ENCODE measurements around the gene NOTCH1.

NOTCH1 gene

DNA sequence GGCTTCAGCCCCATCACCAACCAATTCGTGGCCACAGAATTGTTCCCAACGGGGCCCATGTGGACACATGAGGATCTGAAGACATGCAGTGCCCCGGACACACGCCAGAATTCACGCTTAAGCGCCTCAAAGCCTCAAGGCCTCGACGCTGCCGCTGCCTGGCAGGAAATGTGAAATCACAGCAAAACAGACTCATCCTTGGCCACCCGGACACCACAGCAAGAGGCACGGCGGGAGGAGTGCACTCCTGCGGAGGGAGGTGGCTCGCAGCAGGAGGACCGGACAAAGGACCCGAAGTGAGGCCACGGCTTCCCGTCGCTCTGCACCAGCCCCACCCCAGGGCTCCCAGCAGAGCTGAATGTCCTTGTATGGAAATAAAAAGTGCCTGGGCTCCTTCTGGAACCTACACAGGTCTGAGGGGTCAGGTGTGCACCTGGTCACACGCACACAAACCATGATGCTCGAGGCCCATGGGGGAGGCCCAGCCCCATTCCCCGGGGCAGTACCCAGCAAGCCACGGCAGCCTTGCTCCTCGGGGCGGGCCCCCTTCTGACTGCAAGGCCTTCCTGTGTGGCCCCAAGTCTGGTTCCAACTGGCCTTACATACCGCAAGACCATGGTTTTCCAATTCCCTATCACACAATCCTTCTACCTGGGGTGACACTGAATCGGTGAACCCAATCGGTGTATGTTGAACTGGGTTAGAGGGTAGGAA lies 73.1 kb downstream of the NOTCH1 start:
- Mint-ChIP-seq H3K4me1 (no peaks in the 10 kb centered on the region), H3K27ac (no peak overlapping the region), H3K9me3 (no peaks in the 10 kb centered on the region), H3K36me3 (peaks cover 43% of the 10 kb centered on the region), H3K27me3 (no peaks in the 10 kb centered on the region), H3K4me3 (no peak overlapping the region)
- DNase-seq = no peak
- CTCF ChIA-PET = no interaction called here

DNA sequence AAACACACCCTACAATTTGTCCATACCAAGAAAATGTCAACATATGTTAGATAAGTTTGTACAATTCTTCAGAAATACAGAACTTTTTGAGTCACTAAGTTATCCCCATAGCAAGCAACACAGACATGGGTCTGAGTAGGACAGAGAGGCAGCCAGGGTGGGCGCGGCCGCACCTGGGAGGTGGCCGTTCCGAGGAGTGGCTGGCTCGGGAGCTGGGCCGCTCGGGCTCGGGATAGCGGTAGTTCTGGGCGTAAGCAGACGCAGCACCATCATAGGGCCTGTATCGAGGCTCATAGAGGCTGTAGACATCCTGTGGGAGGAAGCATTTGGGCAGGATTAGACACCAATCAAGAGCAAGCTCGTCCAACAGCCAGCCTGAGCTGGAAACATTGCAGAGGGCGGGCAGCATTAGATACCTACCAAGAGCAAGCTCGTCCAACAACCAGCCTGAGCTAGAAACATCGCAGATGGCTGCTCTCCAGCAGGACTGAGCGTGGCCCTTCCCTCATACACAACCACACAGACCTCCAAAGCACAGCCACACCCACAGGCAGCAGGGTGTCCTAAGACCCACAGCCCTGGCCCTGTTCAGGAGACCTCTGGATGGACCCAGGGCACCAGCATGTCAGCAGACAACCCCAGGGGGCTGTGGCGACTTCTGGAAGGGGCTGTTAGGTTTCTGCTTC lies 73.9 kb downstream of the NOTCH1 start:
- no peaks in the 10 kb centered on the region for H3K9me3 Mint-ChIP-seq
- no peak for DNase-seq
- H3K27ac Mint-ChIP-seq = no peak overlapping the region
- H3K4me3 Mint-ChIP-seq = no peak overlapping the region
- H3K36me3 Mint-ChIP-seq = peaks cover 42% of the 10 kb centered on the region
- H3K27me3 Mint-ChIP-seq = no peaks in the 10 kb centered on the region
- H3K4me1 Mint-ChIP-seq = no peaks in the 10 kb centered on the region
- CTCF ChIA-PET = no interaction called here

GRCh38 chr9:136470792-136471469 lies 74.9 kb downstream of the NOTCH1 start:
- H3K27me3 Mint-ChIP-seq = no peaks in the 10 kb centered on the region
- no peak overlapping the region for H3K4me3 Mint-ChIP-seq
- H3K27ac Mint-ChIP-seq = no peak overlapping the region
- no peak for DNase-seq
- H3K9me3 Mint-ChIP-seq = no peaks in the 10 kb centered on the region
- CTCF ChIA-PET = no interaction called here
- peaks cover 46% of the 10 kb centered on the region for H3K36me3 Mint-ChIP-seq
- H3K4me1 Mint-ChIP-seq = no peaks in the 10 kb centered on the region

GRCh38 chr9:136470356-136470755 lies 75.5 kb downstream of the NOTCH1 start:
- peaks cover 44% of the 10 kb centered on the region for H3K36me3 Mint-ChIP-seq
- no peak overlapping the region for H3K4me3 Mint-ChIP-seq
- CTCF ChIA-PET = no interaction called here
- H3K9me3 Mint-ChIP-seq = no peaks in the 10 kb centered on the region
- no peak overlapping the region for H3K27ac Mint-ChIP-seq
- DNase-seq = no peak
- H3K27me3 Mint-ChIP-seq = no peaks in the 10 kb centered on the region
- H3K4me1 Mint-ChIP-seq = no peaks in the 10 kb centered on the region

GRCh38 chr9:136467766-136468165 lies 78.1 kb downstream of the NOTCH1 start:
- H3K36me3 Mint-ChIP-seq = peaks cover 46% of the 10 kb centered on the region
- H3K9me3 Mint-ChIP-seq = no peaks in the 10 kb centered on the region
- no peak overlapping the region for H3K4me3 Mint-ChIP-seq
- DNase-seq = no peak
- H3K27ac Mint-ChIP-seq = no peak overlapping the region
- CTCF ChIA-PET = interaction anchor here (0.6 to 1.0 kb wide), 2 partner anchors 25 to 155 kb away, joined by 3 to 4 read pairs; no protein-coding TSS in a partner anchor
- H3K4me1 Mint-ChIP-seq = no peaks in the 10 kb centered on the region
- no peaks in the 10 kb centered on the region for H3K27me3 Mint-ChIP-seq

DNA sequence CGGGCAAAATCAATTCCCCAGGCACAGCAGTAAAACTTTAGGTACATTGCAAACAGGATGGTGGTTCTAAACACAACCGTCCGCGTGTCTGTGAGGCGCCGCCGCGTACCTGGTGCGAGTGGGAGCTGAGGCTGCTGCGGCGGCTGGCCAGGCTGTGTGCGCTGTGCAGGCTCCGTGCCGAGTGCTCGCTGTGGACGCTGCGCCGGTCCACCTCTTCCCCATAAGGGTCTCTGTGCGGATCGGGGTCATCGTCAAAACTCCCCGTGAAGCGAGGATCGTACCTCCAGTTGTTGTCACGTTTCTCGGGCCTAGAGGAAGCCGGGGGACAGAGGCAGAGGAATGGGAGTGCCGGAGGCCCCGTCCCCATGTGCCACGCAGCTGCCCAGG lies 79.7 kb downstream of the NOTCH1 start:
- Mint-ChIP-seq H3K27me3 (no peaks in the 10 kb centered on the region), H3K9me3 (no peaks in the 10 kb centered on the region), H3K4me3 (no peak overlapping the region), H3K36me3 (peaks cover 51% of the 10 kb centered on the region), H3K27ac (no peak overlapping the region), H3K4me1 (no peaks in the 10 kb centered on the region)
- no peak for DNase-seq
- CTCF ChIA-PET = no interaction called here

DNA sequence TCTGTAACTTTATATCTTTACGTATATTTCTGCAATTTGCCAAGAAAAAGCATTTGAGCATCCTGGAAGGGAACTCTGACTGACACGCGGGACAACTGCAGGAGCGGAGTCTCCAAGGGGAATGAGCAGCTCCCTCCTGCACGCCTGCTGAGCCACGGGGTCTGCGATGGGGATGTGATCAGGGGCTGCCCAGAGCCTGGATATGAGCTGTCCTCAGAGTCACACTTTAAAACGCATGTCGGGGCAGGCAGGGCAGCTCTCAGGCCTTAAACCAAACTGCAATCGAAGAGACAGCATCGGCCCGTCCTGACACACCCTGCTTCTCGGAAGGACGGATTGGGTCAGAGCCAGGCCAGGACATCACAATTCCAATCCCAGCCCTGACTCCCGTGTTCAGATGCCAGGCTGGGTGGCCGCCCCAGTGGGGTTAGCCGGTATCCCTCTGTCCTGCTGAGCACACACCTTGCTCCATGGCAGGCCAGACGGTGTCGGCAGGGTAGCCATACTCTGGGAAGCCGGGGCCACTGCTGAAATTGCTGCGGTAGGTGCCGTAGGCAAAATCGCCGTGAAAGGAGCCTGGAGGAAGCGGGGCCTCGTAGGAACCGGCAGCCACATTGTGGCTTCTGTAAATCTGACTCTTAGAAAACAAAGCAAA lies 80.2 kb downstream of the NOTCH1 start:
- H3K4me1 Mint-ChIP-seq = no peaks in the 10 kb centered on the region
- no peaks in the 10 kb centered on the region for H3K9me3 Mint-ChIP-seq
- CTCF ChIA-PET = no interaction called here
- H3K27ac Mint-ChIP-seq = no peak overlapping the region
- H3K36me3 Mint-ChIP-seq = peaks cover 54% of the 10 kb centered on the region
- DNase-seq = no peak
- no peaks in the 10 kb centered on the region for H3K27me3 Mint-ChIP-seq
- no peak overlapping the region for H3K4me3 Mint-ChIP-seq

DNA sequence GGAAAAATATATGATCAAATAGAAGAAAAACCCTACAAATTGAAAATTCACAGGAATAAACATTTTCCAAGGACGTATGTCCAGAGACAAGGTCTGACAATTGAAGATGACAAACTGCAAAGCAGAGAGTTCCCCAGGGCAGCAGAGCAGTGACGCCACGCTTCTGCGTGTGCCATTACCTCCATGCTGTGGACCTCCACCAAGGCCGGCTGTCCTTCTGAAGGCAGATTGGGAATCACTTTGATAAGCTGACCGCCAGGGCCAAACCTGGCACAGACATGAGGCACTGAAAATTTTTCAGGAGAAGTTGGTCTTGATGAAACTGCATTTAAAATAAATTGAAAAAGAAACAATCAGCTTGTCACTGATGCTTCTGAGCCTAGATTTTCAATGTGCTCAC lies 81.6 kb downstream of the NOTCH1 start:
- no peak for DNase-seq
- no peaks in the 10 kb centered on the region for H3K9me3 Mint-ChIP-seq
- H3K4me1 Mint-ChIP-seq = no peaks in the 10 kb centered on the region
- peaks cover 61% of the 10 kb centered on the region for H3K36me3 Mint-ChIP-seq
- CTCF ChIA-PET = no interaction called here
- no peaks in the 10 kb centered on the region for H3K27me3 Mint-ChIP-seq
- H3K27ac Mint-ChIP-seq = no peak overlapping the region
- no peak overlapping the region for H3K4me3 Mint-ChIP-seq

GRCh38 chr9:136463578-136463977 lies 82.3 kb downstream of the NOTCH1 start:
- Mint-ChIP-seq H3K4me1 (no peaks in the 10 kb centered on the region), H3K27ac (no peak overlapping the region), H3K27me3 (no peaks in the 10 kb centered on the region), H3K9me3 (no peaks in the 10 kb centered on the region), H3K4me3 (no peak overlapping the region), H3K36me3 (peaks cover 67% of the 10 kb centered on the region)
- DNase-seq = no peak
- CTCF ChIA-PET = no interaction called here

GRCh38 chr9:136462664-136463063 lies 83.2 kb downstream of the NOTCH1 start:
- Mint-ChIP-seq H3K27me3 (no peaks in the 10 kb centered on the region), H3K27ac (no peak overlapping the region), H3K9me3 (no peaks in the 10 kb centered on the region), H3K4me3 (no peak overlapping the region), H3K4me1 (no peaks in the 10 kb centered on the region), H3K36me3 (peaks cover 68% of the 10 kb centered on the region)
- CTCF ChIA-PET = no interaction called here
- DNase-seq = no peak

DNA sequence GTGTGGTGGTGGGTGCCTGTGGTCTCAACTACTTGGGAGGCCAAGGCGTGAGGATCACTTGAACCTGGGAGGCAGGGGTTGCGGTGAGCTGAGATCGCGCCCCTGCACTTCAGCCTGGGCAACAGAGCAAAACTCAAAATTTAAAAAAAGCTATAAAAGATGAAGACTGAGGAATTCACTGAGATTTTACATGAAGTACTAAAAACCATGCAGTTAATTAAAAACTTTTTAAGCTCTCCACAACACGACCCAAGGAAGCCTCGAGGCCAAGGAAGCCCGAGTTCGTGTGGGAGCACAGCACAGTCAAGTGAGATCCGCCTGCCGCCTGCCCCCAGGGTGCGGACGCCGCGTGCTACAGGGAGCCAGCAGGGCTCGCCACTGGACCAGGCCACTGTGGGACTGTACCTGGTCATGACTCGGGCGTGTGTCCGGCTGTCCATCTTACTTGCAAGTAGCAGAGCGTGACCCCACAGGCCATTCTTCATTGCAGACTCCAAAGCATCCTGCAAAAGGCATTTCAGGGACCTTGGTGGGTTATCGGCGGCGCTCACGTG lies 85.0 kb downstream of the NOTCH1 start:
- no peaks in the 10 kb centered on the region for H3K9me3 Mint-ChIP-seq
- H3K27me3 Mint-ChIP-seq = no peaks in the 10 kb centered on the region
- no peak for DNase-seq
- no peak overlapping the region for H3K4me3 Mint-ChIP-seq
- H3K4me1 Mint-ChIP-seq = no peaks in the 10 kb centered on the region
- peaks cover 61% of the 10 kb centered on the region for H3K36me3 Mint-ChIP-seq
- no peak overlapping the region for H3K27ac Mint-ChIP-seq
- CTCF ChIA-PET = no interaction called here

GRCh38 chr9:136459425-136459824 lies 86.4 kb downstream of the NOTCH1 start:
- CTCF ChIA-PET = no interaction called here
- no peak overlapping the region for H3K27ac Mint-ChIP-seq
- H3K36me3 Mint-ChIP-seq = peaks cover 59% of the 10 kb centered on the region

DNA sequence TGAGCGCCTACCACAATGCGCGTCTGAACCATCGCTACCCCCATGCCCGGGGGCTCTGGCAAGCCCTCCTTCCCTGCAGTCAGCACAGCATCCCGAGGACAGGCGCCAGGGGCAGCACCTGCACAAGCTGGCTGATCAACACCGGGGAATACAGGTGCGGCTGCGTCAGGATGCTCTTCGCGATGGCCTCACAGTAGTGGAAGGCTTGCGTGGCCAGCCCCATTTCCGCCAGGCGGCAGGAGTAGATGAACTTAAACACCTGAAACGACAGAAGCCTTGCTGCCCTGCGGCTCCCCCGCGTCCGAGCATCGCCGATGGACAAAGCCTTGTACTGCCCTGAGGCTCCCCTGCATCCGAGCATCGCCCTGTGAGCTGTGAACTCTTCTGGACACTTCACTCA lies 88.5 kb downstream of the NOTCH1 start:
- no peaks in the 10 kb centered on the region for H3K27me3 Mint-ChIP-seq
- H3K4me3 Mint-ChIP-seq = no peak overlapping the region
- DNase-seq = no peak
- no peaks in the 10 kb centered on the region for H3K9me3 Mint-ChIP-seq
- no peak overlapping the region for H3K27ac Mint-ChIP-seq
- no peaks in the 10 kb centered on the region for H3K4me1 Mint-ChIP-seq
- peaks cover 59% of the 10 kb centered on the region for H3K36me3 Mint-ChIP-seq
- CTCF ChIA-PET = no interaction called here

More at GRCh38 chr9:136459425-136459824, 86.4 kb downstream of the NOTCH1 start:
- Mint-ChIP-seq H3K4me1 (no peaks in the 10 kb centered on the region), H3K9me3 (no peaks in the 10 kb centered on the region), H3K27me3 (no peaks in the 10 kb centered on the region), H3K4me3 (no peak overlapping the region)
- DNase-seq = no peak

DNA sequence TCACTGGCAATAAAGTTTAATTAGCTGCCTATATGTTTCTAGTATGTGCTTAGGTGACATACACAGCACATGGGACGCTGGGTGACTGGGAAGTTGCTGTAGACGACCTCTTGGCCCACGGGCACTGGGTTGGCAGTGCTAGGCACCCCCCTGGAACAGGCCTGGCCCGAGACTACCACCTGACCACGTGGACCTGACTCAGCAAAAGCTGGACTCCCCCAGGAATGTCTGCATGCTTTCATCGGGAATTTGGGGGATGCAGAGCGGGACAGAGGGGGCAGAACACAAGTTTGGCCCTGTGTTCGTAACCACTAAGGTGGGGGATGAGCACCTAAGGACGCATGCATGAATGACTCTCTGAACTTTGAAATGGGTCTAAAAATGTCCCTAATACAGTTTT lies 89.6 kb downstream of the NOTCH1 start:
- no peaks in the 10 kb centered on the region for H3K4me1 Mint-ChIP-seq
- CTCF ChIA-PET = no interaction called here
- no peak overlapping the region for H3K4me3 Mint-ChIP-seq
- H3K9me3 Mint-ChIP-seq = no peaks in the 10 kb centered on the region
- no peak for DNase-seq
- no peak overlapping the region for H3K27ac Mint-ChIP-seq
- H3K36me3 Mint-ChIP-seq = peaks cover 59% of the 10 kb centered on the region
- H3K27me3 Mint-ChIP-seq = no peaks in the 10 kb centered on the region
